Activated gamma-delta T cell (primary cell): ENCODE data around the gene SNAPC5.

Source experiments
- DNase-seq: peaks from one replicate; lab custom pipeline; 2025; lab: John Stamatoyannopoulos, UW

Gene SNAPC5

DNA sequence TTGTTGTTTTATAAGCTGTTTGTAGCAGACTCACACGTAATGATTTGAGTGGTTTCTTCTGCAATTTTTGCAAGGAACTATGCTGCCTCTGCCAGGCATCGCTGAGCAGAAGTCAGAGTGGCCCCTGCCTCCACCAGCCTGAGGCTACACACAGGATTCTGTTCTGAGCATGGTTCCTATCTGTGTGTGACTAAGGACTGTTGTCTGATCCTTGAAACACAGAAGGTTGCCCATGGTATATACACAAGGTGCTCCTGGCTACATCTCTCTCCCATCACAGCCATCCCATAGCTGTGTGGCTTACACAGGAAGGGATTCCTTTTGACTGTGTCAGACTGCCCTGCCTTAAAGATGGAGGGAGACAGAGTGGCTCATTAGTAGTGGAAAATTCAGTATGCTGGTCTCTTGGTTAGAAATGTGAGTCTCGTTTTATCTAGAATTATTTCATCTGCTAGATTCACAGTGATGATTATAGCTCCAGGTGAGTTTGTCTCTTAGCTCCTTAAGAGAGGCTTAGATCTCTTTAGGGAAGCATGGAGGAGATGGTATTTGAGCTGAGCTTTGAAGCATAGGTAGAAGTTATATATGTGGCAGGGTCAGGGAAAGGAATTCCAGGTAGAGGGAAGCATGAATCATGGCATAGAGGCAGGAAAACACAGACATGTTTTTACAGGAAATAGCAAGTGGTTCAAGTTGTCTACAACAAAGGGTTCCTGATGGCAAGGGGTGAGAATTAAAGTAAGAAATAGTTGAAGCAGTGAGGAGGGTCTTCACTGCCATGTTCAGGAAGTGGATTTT is 37.5 kb downstream of the SNAPC5 start:
- DNase-seq, result no peak

DNA sequence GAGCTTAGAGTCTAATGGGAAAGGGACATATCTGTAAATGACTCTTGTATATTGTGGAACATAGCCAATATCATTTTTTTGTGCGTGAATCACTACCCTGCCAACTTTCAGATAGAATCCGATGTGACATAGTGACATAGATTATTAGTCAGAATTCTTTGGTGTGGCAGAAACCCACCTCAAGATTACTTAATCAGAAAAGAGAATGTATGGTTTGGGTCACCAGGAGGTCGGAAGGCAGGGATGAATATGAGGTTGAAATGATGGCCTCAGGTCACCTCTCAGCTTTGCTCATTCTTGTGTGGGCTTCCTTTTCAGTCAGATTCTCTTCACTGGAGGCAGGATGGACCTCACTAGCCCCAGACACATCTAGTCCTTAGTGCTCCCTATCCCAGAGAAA is 41.4 kb downstream of the SNAPC5 start:
- DNase-seq, result no peak

DNA sequence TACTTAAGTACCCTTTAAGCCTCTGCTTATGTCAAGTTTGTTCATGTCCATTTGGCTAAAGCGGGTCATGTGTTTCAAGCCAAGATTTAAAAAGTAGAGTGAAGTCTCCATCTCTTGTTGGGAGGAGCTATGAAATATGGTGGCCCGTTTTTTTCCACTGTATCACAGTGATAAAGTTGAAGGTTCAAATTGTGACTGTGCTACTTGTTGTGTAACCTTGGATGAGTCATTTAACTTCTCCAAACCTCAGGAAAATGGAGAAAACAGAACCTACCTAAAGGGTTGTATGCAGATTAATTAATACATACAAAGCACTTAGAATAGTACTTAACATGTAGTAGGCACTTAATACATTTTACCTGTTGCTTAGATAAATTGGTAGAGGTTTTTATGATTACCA is 43.4 kb downstream of the SNAPC5 start:
- no peak for DNase-seq

DNA sequence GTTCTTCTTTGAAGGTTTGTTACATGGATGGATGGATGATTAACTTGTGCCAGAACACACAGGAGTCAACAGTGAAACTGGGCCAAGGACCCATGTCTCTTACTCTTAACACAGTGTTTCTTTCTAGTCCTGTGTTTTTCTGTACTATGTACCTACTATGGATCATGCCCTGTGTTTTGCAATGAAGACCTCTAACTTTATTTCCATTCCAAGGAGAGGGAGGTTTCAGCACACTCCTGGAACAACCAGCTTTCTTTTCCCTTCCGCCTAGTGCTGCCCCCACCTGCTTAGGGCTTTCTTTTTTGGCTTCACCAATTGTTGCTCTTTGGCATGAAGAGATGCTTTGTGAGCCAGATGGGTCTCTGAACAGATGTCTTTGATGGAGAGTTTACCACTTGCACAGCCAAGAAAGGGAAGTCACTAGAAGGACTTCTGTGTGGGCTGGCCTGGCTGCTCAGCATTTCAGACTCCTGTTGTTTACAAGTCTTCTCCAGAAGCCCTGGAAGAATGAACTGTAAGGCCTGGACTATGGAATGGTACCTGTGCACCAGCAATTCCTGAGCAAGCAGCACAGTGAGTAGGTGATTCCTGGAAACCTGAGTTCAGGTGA is 44.5 kb downstream of the SNAPC5 start:
- DNase-seq, result no peak

DNA sequence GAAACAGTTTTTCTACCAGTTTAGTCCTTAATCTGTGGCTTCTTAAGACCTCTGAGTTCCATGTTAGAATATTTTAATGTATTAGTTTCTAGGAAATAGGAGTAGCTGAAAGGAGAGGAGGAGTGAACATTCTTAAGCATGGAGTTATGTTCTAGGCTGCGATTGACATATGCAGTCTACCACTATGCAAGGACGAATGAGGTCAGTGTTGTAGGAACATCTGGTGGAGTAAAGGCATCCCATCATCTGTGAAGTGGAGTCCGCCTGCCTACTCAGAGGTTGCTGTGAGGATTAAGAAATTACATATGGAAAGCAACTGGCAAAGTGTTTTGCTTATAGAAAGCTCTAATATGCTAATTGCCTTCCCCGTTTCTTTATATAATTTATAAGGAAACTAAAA is 45.1 kb downstream of the SNAPC5 start:
- no peak for DNase-seq
